Activated CD4-positive, alpha-beta T cell treated with anti-CD3 and anti-CD28 coated beads, Interleukin-2, amount 50 U/mL, for 4 hours (primary cell): ENCODE data around the gene HOMER2.
"Not testable (repeated sequence)": the region's sequence is repeated elsewhere in the genome, so short reads cannot be mapped to it uniquely, and the experiment has no call there.

Experiments used
- DNase-seq, 2 experiments: peaks; one replicate each; pipeline ENCODE4 v3.0.0-alpha.2; 2020

HOMER2 gene

GRCh38 chr15:82963471-82964341 lies 11.2 kb upstream of the HOMER2 start:
- DNase-seq, result no peak

DNA sequence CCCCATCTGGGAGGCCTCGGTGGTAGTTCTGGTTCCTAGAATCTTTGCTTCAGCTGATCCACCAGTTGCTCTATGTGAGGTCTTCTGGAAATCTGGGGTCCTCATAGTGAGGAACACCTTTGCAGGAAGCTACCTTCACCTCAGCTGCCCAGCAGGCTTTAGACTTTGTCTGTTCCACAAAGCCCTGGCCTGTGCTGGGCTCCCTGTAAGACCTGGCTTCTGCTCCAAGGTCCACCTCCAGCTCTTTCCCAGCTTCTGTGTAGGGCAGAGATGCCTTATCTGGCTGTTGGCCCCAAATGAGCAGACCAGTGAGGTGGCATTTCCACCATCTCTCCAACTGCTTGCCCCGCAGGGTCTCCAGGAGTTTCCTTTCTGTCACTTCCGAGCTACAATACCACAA lies 8.2 kb upstream of the HOMER2 start:
- DNase-seq, result no peak

DNA sequence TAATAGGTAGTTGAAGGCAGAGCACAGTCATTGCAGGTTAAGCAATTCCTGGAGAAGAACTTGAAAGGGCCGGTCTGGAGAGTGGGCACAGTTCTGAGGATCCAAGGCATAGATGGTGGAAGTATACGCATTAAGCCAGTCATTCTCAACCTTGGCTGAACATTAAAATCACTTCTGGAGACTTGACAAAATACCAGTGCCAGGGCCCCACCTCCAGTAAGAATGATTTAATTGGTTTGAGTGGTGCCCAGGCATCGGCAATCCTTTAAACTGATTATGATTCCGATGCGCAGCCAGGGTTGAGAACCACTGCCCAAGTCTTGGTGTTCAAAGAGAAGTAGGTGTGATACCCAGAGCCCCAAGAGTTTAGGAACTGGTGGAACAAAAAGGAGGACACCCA lies 6.9 kb upstream of the HOMER2 start:
- no peak for DNase-seq

- no peak for DNase-seq
These were observed 6.1 kb upstream of the HOMER2 start for GRCh38 chr15:82958638-82959037.

DNA sequence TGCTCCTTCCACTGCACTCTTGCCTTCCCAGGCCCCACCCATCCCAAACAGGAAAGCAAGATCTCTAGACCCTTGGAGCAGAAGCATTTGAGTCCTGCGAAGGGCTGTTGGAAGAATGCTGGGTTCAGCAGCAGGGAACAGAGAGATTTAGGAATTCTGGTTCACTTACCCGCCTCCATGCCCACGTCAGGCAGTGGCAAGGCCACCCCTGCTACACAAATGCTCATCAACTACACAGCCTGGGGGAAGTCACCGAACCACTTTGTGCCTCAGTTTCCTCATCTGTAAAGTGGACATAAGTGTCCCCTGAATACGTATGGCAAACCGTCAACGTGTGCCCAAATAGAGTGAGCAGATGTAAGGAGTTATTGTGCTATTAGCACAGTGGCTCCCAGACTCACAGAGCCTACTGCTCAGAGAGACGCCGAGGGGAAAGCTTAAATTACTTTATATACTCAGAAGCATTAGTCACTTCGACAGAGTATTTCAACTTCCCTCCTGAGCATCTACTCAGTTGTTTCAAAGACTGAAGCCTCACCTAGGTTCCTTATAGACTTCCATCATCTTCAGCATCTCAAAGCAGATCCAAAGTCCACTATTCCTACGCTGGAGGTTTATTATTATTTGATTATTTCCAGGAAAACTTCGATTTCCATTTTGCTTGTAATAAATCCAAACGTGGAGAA lies 905 bp downstream of the HOMER2 start:
- DNase-seq, result no peak

DNA sequence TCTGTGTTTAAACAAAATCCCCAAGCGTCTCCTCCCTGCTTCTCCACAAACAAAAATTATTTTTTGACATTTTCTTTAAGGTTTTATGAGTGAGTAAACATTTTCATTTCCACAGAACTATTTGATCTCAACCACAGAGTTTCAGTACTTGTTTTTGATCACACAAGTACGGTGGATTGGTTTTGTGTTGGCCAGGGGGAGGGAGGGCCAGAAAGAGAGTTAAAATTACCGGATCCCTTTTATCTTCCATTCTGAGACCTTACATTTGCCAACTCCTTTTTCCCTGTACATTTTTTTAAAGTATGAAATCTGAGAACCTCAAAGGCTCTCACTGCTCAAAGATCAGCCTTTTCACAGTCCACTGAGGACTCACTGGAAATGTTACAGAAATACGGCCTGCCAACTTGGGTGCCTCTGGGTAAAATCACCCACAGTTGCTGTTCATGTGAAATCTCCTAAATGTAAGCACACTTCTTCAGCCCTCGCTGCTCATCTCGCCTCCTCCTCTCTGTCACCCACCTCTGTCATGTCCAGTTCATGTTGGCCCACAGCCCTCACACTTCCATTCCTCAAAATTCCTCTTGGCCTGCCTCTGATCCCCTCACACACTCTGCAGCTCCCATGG lies 1.7 kb downstream of the HOMER2 start:
- DNase-seq, result no peak

DNA sequence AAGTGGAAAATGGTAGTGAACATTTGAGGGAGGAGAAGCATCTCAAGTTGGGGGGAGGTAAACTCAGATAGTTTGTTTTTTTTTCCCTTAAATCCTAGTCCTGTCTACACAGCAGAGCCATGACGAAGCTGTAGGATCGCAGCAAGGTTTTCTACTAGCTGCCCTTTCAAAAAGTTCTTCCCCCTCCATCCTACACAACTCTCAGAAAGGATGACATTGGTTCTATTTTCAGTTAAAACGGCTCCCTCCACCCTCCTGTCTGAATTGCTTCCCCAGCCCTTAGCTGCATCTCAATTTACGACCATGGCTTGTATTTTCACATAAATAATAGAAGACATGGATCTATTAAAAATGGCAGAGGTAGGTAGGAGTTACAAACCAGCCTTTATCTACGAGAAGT lies 2.2 kb downstream of the HOMER2 start:
- DNase-seq, result no peak

GRCh38 chr15:82946155-82946701 lies 6.3 kb downstream of the HOMER2 start:
- no peak for DNase-seq

DNA sequence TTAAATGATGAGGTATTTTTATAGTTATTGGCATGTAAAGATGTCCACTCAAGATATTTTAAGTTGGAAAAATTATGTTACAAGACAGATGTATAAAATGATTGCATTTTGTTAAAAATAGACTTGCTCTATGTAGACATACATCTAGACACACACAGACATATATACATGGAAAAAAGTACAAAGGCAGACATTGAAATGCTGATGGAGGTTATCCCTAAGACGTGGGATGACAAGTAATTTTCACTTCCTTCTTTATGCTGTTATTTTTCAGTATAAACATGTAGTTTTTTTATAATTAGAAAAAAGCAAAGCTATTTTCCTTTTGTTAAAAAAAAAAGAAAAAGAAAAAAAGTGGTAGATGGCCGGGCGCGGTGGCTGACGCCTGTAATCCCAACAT lies 7.2 kb downstream of the HOMER2 start:
- no peak for DNase-seq

- DNase-seq, result no peak
These were observed 7.7 kb downstream of the HOMER2 start for GRCh38 chr15:82944821-82945220.

GRCh38 chr15:82944056-82944455 lies 8.5 kb downstream of the HOMER2 start:
- no peak for DNase-seq

DNA sequence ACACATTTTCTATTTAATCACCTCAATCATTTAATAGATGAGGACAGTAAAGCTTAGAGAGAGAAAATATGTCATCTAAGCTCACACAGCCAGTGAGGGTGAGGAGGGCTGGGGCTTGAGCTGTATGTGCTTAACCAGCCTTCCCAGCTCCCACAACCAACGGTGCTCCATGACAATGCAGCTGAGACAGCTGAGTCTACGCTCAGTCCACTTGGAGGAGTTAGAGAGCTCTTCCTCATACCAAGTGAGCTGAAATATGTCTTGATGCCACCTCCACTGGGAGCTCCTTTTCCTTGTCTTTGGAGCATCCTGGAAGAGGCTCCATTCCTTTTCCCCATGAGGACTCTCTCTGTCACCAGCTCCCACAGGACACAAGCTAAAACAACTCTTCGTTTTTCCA lies 9.3 kb downstream of the HOMER2 start:
- no peak for DNase-seq

DNA sequence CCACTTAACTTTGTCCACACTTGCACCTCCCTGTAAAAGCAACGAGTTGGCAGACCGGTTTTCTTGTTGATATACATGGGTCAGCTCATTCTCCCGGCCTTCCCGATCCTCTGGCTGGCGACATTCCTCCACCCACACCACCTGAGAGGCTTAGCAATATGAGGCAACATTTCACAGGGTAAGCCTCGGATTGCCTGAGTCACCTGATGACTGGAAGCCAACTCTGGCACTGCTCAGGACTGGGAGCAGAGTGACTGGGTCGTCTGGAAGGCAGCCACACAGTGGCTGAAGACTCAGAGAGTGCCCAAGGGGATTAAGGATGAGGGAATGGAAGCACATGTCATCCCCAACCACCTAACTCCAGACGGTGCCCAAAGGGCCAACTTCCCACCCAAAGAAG lies 9.8 kb downstream of the HOMER2 start:
- DNase-seq, result no peak

- DNase-seq, result not testable (repeated sequence)
These were observed 12.8 kb downstream of the HOMER2 start for GRCh38 chr15:82939678-82940077.

DNA sequence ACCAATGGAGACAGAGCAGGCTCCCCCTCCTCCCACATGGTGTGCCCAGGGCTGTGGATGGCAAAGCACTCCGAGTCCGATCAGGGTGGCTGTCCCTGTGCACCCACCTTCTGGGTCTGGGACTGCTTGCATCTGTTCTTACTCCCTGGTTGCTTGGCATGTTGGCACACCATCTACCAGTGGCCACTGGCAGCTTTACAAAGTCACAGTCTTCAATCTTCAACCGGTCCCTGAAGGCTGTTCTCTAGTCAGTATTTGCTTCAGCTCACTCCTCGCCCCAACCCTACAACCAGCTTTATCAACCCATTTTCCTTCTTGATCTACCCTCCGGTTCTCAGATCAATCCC lies 14.8 kb downstream of the HOMER2 start:
- DNase-seq, result no peak

GRCh38 chr15:82936966-82937711 lies 15.4 kb downstream of the HOMER2 start:
- DNase-seq, result no peak

- no peak for DNase-seq
These were observed 17.1 kb downstream of the HOMER2 start for GRCh38 chr15:82935382-82935781.

GRCh38 chr15:82934100-82934880 lies 18.2 kb downstream of the HOMER2 start:
- DNase-seq, result no peak

DNA sequence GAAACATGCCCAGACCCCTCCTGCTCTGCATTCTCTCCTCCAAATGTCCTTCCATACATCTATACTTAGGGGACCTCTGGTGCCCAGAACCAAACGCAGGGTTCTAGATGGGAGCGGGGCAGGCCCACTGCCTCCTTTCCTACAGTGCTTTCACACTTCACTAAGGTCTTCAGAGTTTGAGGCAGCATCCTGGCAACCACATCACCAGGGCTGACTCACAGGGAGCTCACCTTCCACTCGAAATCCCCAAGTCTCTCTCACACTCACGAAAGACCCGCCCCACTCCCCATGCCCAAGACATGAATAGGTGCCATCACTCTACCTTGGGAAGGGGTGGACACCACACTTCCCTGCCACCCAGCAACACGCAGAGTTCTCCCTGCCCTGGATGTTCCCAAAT lies 18.9 kb downstream of the HOMER2 start:
- no peak for DNase-seq

- no peak for DNase-seq
These were observed 21.3 kb downstream of the HOMER2 start for GRCh38 chr15:82931221-82931620.

DNA sequence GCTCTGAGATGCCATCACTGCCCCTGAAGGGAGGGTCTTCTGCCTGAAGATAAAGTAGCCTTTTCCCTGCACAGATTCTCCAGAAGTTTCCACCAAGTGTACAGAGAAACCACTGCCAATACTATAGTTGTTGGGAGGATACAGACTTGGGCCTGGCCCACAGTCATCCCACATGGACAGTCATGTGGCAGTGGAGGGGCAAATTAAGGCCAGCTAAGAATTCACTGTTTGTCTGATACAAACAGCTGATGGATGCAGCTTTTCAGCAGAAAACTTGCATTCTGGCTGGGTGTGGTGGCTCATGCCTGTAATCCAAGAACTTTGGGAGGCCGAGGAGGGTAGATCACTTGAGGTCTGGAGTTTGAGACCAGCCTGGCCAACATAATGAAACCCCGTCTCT lies 22.1 kb downstream of the HOMER2 start:
- DNase-seq, result no peak

DNA sequence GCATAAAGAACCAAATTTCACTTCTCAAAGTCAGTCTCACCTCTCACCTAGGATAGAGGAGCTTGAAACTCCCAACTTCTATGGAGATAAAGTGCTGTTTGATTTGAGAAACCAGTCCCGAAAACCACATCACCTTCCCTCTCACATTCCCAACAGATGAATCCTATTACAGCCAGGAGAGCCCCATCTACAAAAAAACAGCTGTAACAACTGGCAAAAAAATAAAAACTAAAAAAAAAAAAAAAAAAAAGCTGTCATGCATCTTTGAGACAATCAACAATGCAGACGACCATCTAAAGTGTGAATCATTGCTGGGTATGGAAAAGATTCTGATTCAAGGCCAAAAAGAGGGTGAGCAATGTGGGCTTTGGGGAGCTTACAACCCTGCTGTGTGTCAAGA lies 23.8 kb downstream of the HOMER2 start:
- no peak for DNase-seq
